ENCODE results near the gene SCN2B.

The SCN2B gene

GRCh38 chr11:118144301-118145268 lies 31.9 kb downstream of the SCN2B start:
- DNase-seq = no peak
- Histone ChIP-seq H3K27me3 (peaks cover 38% of the 10 kb centered on the region), H3K36me3 (no peaks in the 10 kb centered on the region), H3K4me3 (ENCODE audit: low read depth, low read length) (no peak overlapping the region), H3K4me1 (no peaks in the 10 kb centered on the region), H3K9me3 (no peaks in the 10 kb centered on the region)
- TF ChIP-seq CTCF (IDR thresholded peaks at IDR 0.05; ENCODE audit: low read depth, low read length) = no peak

- Histone ChIP-seq H3K27me3 (peaks cover 44% of the 10 kb centered on the region), H3K9me3 (no peaks in the 10 kb centered on the region), H3K36me3 (no peaks in the 10 kb centered on the region), H3K4me3 (ENCODE audit: low read depth, low read length) (no peak overlapping the region), H3K4me1 (no peaks in the 10 kb centered on the region)
- DNase-seq = no peak
- no peak for TF ChIP-seq CTCF (IDR thresholded peaks at IDR 0.05; ENCODE audit: low read depth, low read length)
Observed at GRCh38 chr11:118143661-118144185, 32.7 kb downstream of the SCN2B start.

- Histone ChIP-seq H3K4me3 (ENCODE audit: low read depth, low read length) (no peak overlapping the region), H3K4me1 (no peaks in the 10 kb centered on the region), H3K27me3 (peaks cover 49% of the 10 kb centered on the region), H3K9me3 (no peaks in the 10 kb centered on the region), H3K36me3 (no peaks in the 10 kb centered on the region)
- DNase-seq = no peak
- no peak for TF ChIP-seq CTCF (IDR thresholded peaks at IDR 0.05; ENCODE audit: low read depth, low read length)
Observed at GRCh38 chr11:118142809-118143208, 33.6 kb downstream of the SCN2B start.

GRCh38 chr11:118142081-118142480 lies 34.4 kb downstream of the SCN2B start:
- Histone ChIP-seq H3K9me3 (no peaks in the 10 kb centered on the region), H3K36me3 (no peaks in the 10 kb centered on the region), H3K4me1 (no peaks in the 10 kb centered on the region), H3K4me3 (ENCODE audit: low read depth, low read length) (no peak overlapping the region), H3K27me3 (peaks cover 49% of the 10 kb centered on the region)
- DNase-seq = no peak
- TF ChIP-seq CTCF (IDR thresholded peaks at IDR 0.05; ENCODE audit: low read depth, low read length) = no peak

- TF ChIP-seq CTCF (IDR thresholded peaks at IDR 0.05; ENCODE audit: low read depth, low read length) = no peak
- no peaks in the 10 kb centered on the region for H3K4me1 ChIP-seq
- H3K27me3 ChIP-seq = peaks cover 49% of the 10 kb centered on the region
- no peak overlapping the region for H3K4me3 ChIP-seq (ENCODE audit: low read depth, low read length)
- no peak for DNase-seq
- no peaks in the 10 kb centered on the region for H3K9me3 ChIP-seq
- no peaks in the 10 kb centered on the region for H3K36me3 ChIP-seq
Observed at GRCh38 chr11:118139578-118139977, 36.9 kb downstream of the SCN2B start.

Data from BE2C (cell line).